HL-60 (cell line): ENCODE measurements around the gene CPD.
"Not testable (repeated sequence)": the region's sequence is repeated elsewhere in the genome, so short reads cannot be mapped to it uniquely, and the experiment has no call there.

Source experiments
- DNase-seq, 2 experiments: peaks; one replicate each; pipeline ENCODE4 v3.0.0-alpha.2; 2010 to 2020; ENCODE audit warnings: low read depth in 1 of 2, low spot score in 1 of 2
- H3K27ac ChIP-seq: fragments of 250-450 bp; sonication (Bioruptor Pico); replicated peaks from 2 replicates; pipeline ENCODE4 v1.5.1; 2020; ENCODE audit warnings: mild to moderate bottlenecking, moderate library complexity
- H3K27me3 ChIP-seq: fragments of 250-450 bp; sonication (Bioruptor Pico); 2 replicates; pipeline ENCODE4 v1.5.1; 2021; ENCODE audit warnings: mild to moderate bottlenecking, moderate library complexity; ENCODE audit not compliant: insufficient read depth, poor library complexity, severe bottlenecking
- H3K4me3 ChIP-seq: replicated peaks from 2 replicates; pipeline ENCODE4 v1.5.1; 2011; ENCODE audit warnings: mild to moderate bottlenecking, control low read depth, low read length; ENCODE audit not compliant: insufficient read depth
- CTCF ChIP-seq: IDR thresholded peaks from one replicate; pipeline ENCODE4 v1.5.1; 2011; ENCODE audit warnings: low read length, control low read depth, inconsistent platforms; ENCODE audit not compliant: insufficient read depth
- GABPA ChIP-seq: IDR thresholded peaks from 2 replicates; pipeline ENCODE4 v1.6.1; 2012; ENCODE audit warnings: low read depth
- POLR2AphosphoS5 ChIP-seq: IDR thresholded peaks from 2 replicates; pipeline ENCODE4 v1.6.1; 2012; ENCODE audit warnings: low read depth
- REST ChIP-seq: IDR thresholded peaks from 2 replicates; pipeline ENCODE4 v1.6.1; 2012; ENCODE audit warnings: low read depth; ENCODE audit not compliant: insufficient replicate concordance
- SPI1 ChIP-seq: IDR thresholded peaks from 2 replicates; pipeline ENCODE4 v1.6.1; 2012; ENCODE audit warnings: low read depth, mild to moderate bottlenecking, borderline replicate concordance

Gene CPD

GRCh38 chr17:30401097-30401496 is 22.4 kb downstream of the CPD start:
- DNase-seq: peak in 1 of 2 experiments; percentile 48
- Histone ChIP-seq H3K27ac (no peak overlapping the region), H3K27me3 (no peaks in the 10 kb centered on the region), H3K4me3 (no peak overlapping the region)
- TF ChIP-seq POLR2AphosphoS5 (no peak), REST (no peak), GABPA (no peak), CTCF (no peak), SPI1 (peak; percentile 86)

GRCh38 chr17:30405161-30405560 is 26.4 kb downstream of the CPD start:
- H3K27me3 ChIP-seq: no peaks in the 10 kb centered on the region
- DNase-seq: no peak
- TF ChIP-seq GABPA (no peak), REST (no peak), POLR2AphosphoS5 (no peak), CTCF (no peak), SPI1 (no peak)
- no peak overlapping the region for H3K4me3 ChIP-seq
- H3K27ac ChIP-seq: no peak overlapping the region

- not testable (repeated sequence) for H3K27ac ChIP-seq, DNase-seq, H3K27me3 ChIP-seq, H3K4me3 ChIP-seq
Measured at GRCh38 chr17:30410627-30411026, 31.9 kb downstream of the CPD start.

- not testable (repeated sequence) for DNase-seq, H3K27ac ChIP-seq, H3K4me3 ChIP-seq, H3K27me3 ChIP-seq
Measured at GRCh38 chr17:30412008-30412496, 33.3 kb downstream of the CPD start.

- DNase-seq: no peak
Measured at GRCh38 chr17:30413109-30413508, 34.4 kb downstream of the CPD start.

More at GRCh38 chr17:30413109-30413508, 34.4 kb downstream of the CPD start:
- H3K27me3 ChIP-seq: no peaks in the 10 kb centered on the region
- TF ChIP-seq POLR2AphosphoS5 (no peak), GABPA (no peak), SPI1 (no peak), REST (no peak), CTCF (no peak)
- no peak overlapping the region for H3K27ac ChIP-seq
- no peak overlapping the region for H3K4me3 ChIP-seq
